ENCODE results near the gene NXN. TPM values are rescaled to one million over a fixed set of nuclear protein-coding genes. Genes with fewer than 3 reads are reported as not detected.

The NXN gene
- total and polyA plus RNA-seq, 3 donors from 2014 or later: 22.9 to 26.0 (median 23.0) TPM

- Histone ChIP-seq H3K27me3 (no peaks in the 10 kb centered on the region), H3K36me3 (ENCODE audit: low read depth, missing control alignments) (no peaks in the 10 kb centered on the region), H3K27ac (peak overlapping the region in 1 of 2 donors; percentile 52), H3K4me3 (no peak overlapping the region), H3K4me1 (no peaks in the 10 kb centered on the region), H3K9me3 (no peaks in the 10 kb centered on the region)
- intact Hi-C loops (cut with DNase I; ENCODE audit: low total_unique reads): no loop called here
- WGBS, 2 donors: 39 to 64% methylated on average over 9 of the region's 9 CpGs
- no peak for TF ChIP-seq POLR2A (IDR thresholded peaks at IDR 0.05)
- no peak for TF ChIP-seq CTCF (IDR thresholded peaks at IDR 0.05)
- no peak for DNase-seq
Measured at GRCh38 chr17:970364-970763, 9.2 kb downstream of the NXN start.

GRCh38 chr17:969811-970355 lies 9.7 kb downstream of the NXN start:
- intact Hi-C loops (cut with DNase I; ENCODE audit: low total_unique reads): no loop called here
- Histone ChIP-seq H3K9me3 (no peaks in the 10 kb centered on the region), H3K4me3 (no peak overlapping the region)

GRCh38 chr17:968812-969730 lies 10.5 kb downstream of the NXN start:
- Histone ChIP-seq H3K36me3 (ENCODE audit: low read depth, missing control alignments) (no peaks in the 10 kb centered on the region), H3K9me3 (no peaks in the 10 kb centered on the region), H3K4me3 (no peak overlapping the region), H3K27me3 (no peaks in the 10 kb centered on the region), H3K27ac (no peak overlapping the region), H3K4me1 (no peaks in the 10 kb centered on the region)
- intact Hi-C loops (cut with DNase I; ENCODE audit: low total_unique reads): no loop called here
- no peak for DNase-seq
- no peak for TF ChIP-seq CTCF (IDR thresholded peaks at IDR 0.05)
- WGBS, 2 donors: 85% methylated on average over 24 of the region's 24 CpGs

More at GRCh38 chr17:969811-970355, 9.7 kb downstream of the NXN start:
- TF ChIP-seq POLR2A (IDR thresholded peaks at IDR 0.05): no peak
- TF ChIP-seq CTCF (IDR thresholded peaks at IDR 0.05): no peak
- Histone ChIP-seq H3K27ac (peak overlapping the region in 1 of 2 donors; percentile 52), H3K4me1 (no peaks in the 10 kb centered on the region), H3K27me3 (no peaks in the 10 kb centered on the region), H3K36me3 (ENCODE audit: low read depth, missing control alignments) (no peaks in the 10 kb centered on the region)
- WGBS, 2 donors: 37 to 45% methylated on average over 18 of the region's 18 CpGs
- no peak for DNase-seq

- Histone ChIP-seq H3K36me3 (ENCODE audit: low read depth, missing control alignments) (no peaks in the 10 kb centered on the region), H3K4me3 (no peak overlapping the region), H3K4me1 (no peaks in the 10 kb centered on the region), H3K9me3 (no peaks in the 10 kb centered on the region), H3K27me3 (no peaks in the 10 kb centered on the region), H3K27ac (no peak overlapping the region)
- DNase-seq: no peak
- intact Hi-C loops (cut with DNase I; ENCODE audit: low total_unique reads): no loop called here
- 94 to 100% methylated on average over 1 to 9 of the region's 9 CpGs for WGBS, 2 donors
- no peak for TF ChIP-seq POLR2A (IDR thresholded peaks at IDR 0.05)
- no peak for TF ChIP-seq CTCF (IDR thresholded peaks at IDR 0.05)
Measured at GRCh38 chr17:967122-967521, 12.5 kb downstream of the NXN start.
